ENCODE results near the gene TENT5C.

The TENT5C gene

GRCh38 chr1:117589544-117589943 is 16.3 kb upstream of the TENT5C start:
- no peak for TF ChIP-seq CTCF (IDR thresholded peaks at IDR 0.05; ENCODE audit: unreplicated experiment in 3 of 3)
- Mint-ChIP-seq H3K4me3 (no peak overlapping the region), H3K4me1 (no peaks in the 10 kb centered on the region), H3K36me3 (ENCODE audit: low read depth) (no peaks in the 10 kb centered on the region), H3K9me3 (no peaks in the 10 kb centered on the region), H3K27ac (no peak overlapping the region), H3K27me3 (ENCODE audit: low read depth) (peaks cover 7% of the 10 kb centered on the region)

- H3K27me3 Mint-ChIP-seq (ENCODE audit: low read depth) = peaks cover 3% of the 10 kb centered on the region
- H3K4me1 Mint-ChIP-seq = no peaks in the 10 kb centered on the region
- H3K9me3 Mint-ChIP-seq = no peaks in the 10 kb centered on the region
- no peaks in the 10 kb centered on the region for H3K36me3 Mint-ChIP-seq (ENCODE audit: low read depth)
- TF ChIP-seq CTCF (IDR thresholded peaks at IDR 0.05; ENCODE audit: unreplicated experiment in 3 of 3) = no peak
- no peak overlapping the region for H3K27ac Mint-ChIP-seq
- no peak overlapping the region for H3K4me3 Mint-ChIP-seq
Observed at GRCh38 chr1:117590273-117590925, 15.4 kb upstream of the TENT5C start.

DNA sequence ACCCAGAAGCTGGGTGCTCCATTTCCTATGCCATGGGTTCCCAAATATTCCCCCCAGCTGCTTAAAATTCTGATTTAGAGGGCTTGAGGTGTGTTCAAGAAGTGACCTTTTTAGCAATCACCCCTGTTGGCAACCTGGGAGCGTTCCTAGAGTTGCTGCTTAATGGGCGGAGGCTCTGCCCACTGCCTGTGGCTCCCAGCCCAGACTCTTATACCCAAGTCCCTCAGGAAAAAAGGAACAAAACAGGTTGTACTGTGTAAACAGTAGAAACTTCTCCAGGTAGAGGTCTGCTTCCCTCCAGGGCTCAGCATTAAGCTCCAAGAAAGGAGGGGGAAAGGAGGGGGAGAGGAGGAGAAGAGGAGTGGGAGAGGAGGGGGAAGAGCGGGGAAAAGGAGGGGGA is 14.6 kb upstream of the TENT5C start:
- peaks cover 4% of the 10 kb centered on the region for H3K27me3 Mint-ChIP-seq (ENCODE audit: low read depth)
- no peaks in the 10 kb centered on the region for H3K36me3 Mint-ChIP-seq (ENCODE audit: low read depth)
- TF ChIP-seq CTCF (IDR thresholded peaks at IDR 0.05; ENCODE audit: unreplicated experiment in 3 of 3) = no peak
- H3K9me3 Mint-ChIP-seq = no peaks in the 10 kb centered on the region
- H3K27ac Mint-ChIP-seq = no peak overlapping the region
- no peaks in the 10 kb centered on the region for H3K4me1 Mint-ChIP-seq
- no peak overlapping the region for H3K4me3 Mint-ChIP-seq

- H3K9me3 Mint-ChIP-seq = no peaks in the 10 kb centered on the region
- H3K4me1 Mint-ChIP-seq = no peaks in the 10 kb centered on the region
- H3K27ac Mint-ChIP-seq = no peak overlapping the region
- H3K27me3 Mint-ChIP-seq (ENCODE audit: low read depth) = peaks cover 10% of the 10 kb centered on the region
- no peaks in the 10 kb centered on the region for H3K36me3 Mint-ChIP-seq (ENCODE audit: low read depth)
- H3K4me3 Mint-ChIP-seq = no peak overlapping the region
- TF ChIP-seq CTCF (IDR thresholded peaks at IDR 0.05; ENCODE audit: unreplicated experiment in 3 of 3) = no peak
Observed at GRCh38 chr1:117592155-117592554, 13.7 kb upstream of the TENT5C start.

- Mint-ChIP-seq H3K4me3 (no peak overlapping the region), H3K4me1 (no peaks in the 10 kb centered on the region), H3K36me3 (ENCODE audit: low read depth) (no peaks in the 10 kb centered on the region), H3K27me3 (ENCODE audit: low read depth) (peaks cover 10% of the 10 kb centered on the region), H3K27ac (no peak overlapping the region), H3K9me3 (no peaks in the 10 kb centered on the region)
- no peak for TF ChIP-seq CTCF (IDR thresholded peaks at IDR 0.05; ENCODE audit: unreplicated experiment in 3 of 3)
Observed at GRCh38 chr1:117594261-117594990, 11.4 kb upstream of the TENT5C start.
